Measurements from ENCODE around the gene SLC9A7.

- TF ChIP-seq POLR2A (IDR thresholded peaks at IDR 0.05) (no peak), CTCF (IDR thresholded peaks at IDR 0.05) (no peak)
Observed at GRCh38 chrX:46645614-46646013, 113.3 kb downstream of the SLC9A7 start.
